HG03066 (cell line): ENCODE measurements around the gene CCDC116.
A peak's percentile ranks its signal among the peaks of the same experiment; 100 is the strongest.

ENCODE experiments used
- ATAC-seq: cut with Tn5 transposase; IDR thresholded peaks from one replicate; pipeline ENCODE4 v1.9.1; 2021; ENCODE audit warnings: low read depth; ENCODE audit not compliant: unreplicated experiment

The CCDC116 gene

GRCh38 chr22:21650823-21651520, 18.4 kb downstream of the CCDC116 start:
- no peak for ATAC-seq

- ATAC-seq: peak; percentile 19
Measured at GRCh38 chr22:21651521-21652009, 19.0 kb downstream of the CCDC116 start.

- peak; percentile 88 for ATAC-seq
Measured at GRCh38 chr22:21652010-21652546, 19.5 kb downstream of the CCDC116 start.

GRCh38 chr22:21652547-21653545, 20.3 kb downstream of the CCDC116 start:
- no peak for ATAC-seq

- no peak for ATAC-seq
Measured at GRCh38 chr22:21657020-21657359, 24.4 kb downstream of the CCDC116 start.

- ATAC-seq: peak; percentile 59
Measured at GRCh38 chr22:21657360-21658032, 24.9 kb downstream of the CCDC116 start.

GRCh38 chr22:21659864-21660525, 27.4 kb downstream of the CCDC116 start:
- no peak for ATAC-seq

GRCh38 chr22:21660904-21661303, 28.3 kb downstream of the CCDC116 start:
- no peak for ATAC-seq

GRCh38 chr22:21661991-21662390, 29.4 kb downstream of the CCDC116 start:
- no peak for ATAC-seq

GRCh38 chr22:21663738-21664137, 31.2 kb downstream of the CCDC116 start:
- ATAC-seq: no peak

GRCh38 chr22:21665047-21665851, 32.7 kb downstream of the CCDC116 start:
- no peak for ATAC-seq

GRCh38 chr22:21666786-21667185, 34.2 kb downstream of the CCDC116 start:
- no peak for ATAC-seq

- ATAC-seq: no peak
Measured at GRCh38 chr22:21669026-21669425, 36.5 kb downstream of the CCDC116 start.

- no peak for ATAC-seq
Measured at GRCh38 chr22:21672107-21672629, 39.6 kb downstream of the CCDC116 start.

GRCh38 chr22:21673534-21674321, 41.2 kb downstream of the CCDC116 start:
- ATAC-seq: no peak

GRCh38 chr22:21674638-21675245, 42.2 kb downstream of the CCDC116 start:
- no peak for ATAC-seq

GRCh38 chr22:21677606-21678443, 45.3 kb downstream of the CCDC116 start:
- no peak for ATAC-seq
